ENCODE results near the gene CEP44. TPM values are rescaled to one million over a fixed set of nuclear protein-coding genes. Genes with fewer than 3 reads are reported as not detected.
"Not testable (repeated sequence)": the region's sequence is repeated elsewhere in the genome, so short reads cannot be mapped to it uniquely, and the experiment has no call there.

The CEP44 gene
- total and polyA plus RNA-seq, 4 donors: 5.1 to 49.5 (median 11.7) TPM

GRCh38 chr4:174378951-174379350, 95.2 kb downstream of the CEP44 start:
- no peak for TF ChIP-seq CTCF (IDR thresholded peaks at IDR 0.05; ENCODE audit: control extremely low read depth, extremely low read depth)
- WGBS, 2 donors: 81 to 95% methylated on average over 2 of the region's 2 CpGs

GRCh38 chr4:174380206-174380605, 96.5 kb downstream of the CEP44 start:
- ATAC-seq (ENCODE audit: insufficient read depth, low FRiP score); H3K9me3 ChIP-seq (ENCODE audit: control insufficient read depth in 4 of 4, insufficient read depth in 3 of 4, low read length in 3 of 4); H3K27ac ChIP-seq (ENCODE audit: low read depth in 1 of 2, low read length in 1 of 2); H3K36me3 ChIP-seq (ENCODE audit: control insufficient read depth in 4 of 4, insufficient read depth in 4 of 4, low read length in 4 of 4); H3K9ac ChIP-seq (ENCODE audit: insufficient read depth in 1 of 2, low read length in 2 of 2); H3K4me1 ChIP-seq (ENCODE audit: control insufficient read depth in 5 of 5, insufficient read depth in 5 of 5, low read length in 5 of 5); DNase-seq; H3K4me3 ChIP-seq; H3K27me3 ChIP-seq (ENCODE audit: control insufficient read depth in 3 of 3, insufficient read depth in 3 of 3, low read length in 2 of 3): not testable (repeated sequence)
- 74 to 86% methylated on average over 4 of the region's 4 CpGs for WGBS, 2 donors

More at GRCh38 chr4:174378951-174379350, 95.2 kb downstream of the CEP44 start:
- ATAC-seq (ENCODE audit: insufficient read depth, low FRiP score) (no peak), DNase-seq (no peak)
- H3K4me3 ChIP-seq: no peak overlapping the region
- H3K9me3 ChIP-seq (ENCODE audit: control insufficient read depth in 4 of 4, insufficient read depth in 3 of 4, low read length in 3 of 4): no peaks in the 10 kb centered on the region
- H3K27ac ChIP-seq (ENCODE audit: low read depth in 1 of 2, low read length in 1 of 2): no peak overlapping the region
- H3K36me3 ChIP-seq (ENCODE audit: control insufficient read depth in 4 of 4, insufficient read depth in 4 of 4, low read length in 4 of 4): no peaks in the 10 kb centered on the region
- H3K27me3 ChIP-seq (ENCODE audit: control insufficient read depth in 3 of 3, insufficient read depth in 3 of 3, low read length in 2 of 3): no peaks in the 10 kb centered on the region
- no peak overlapping the region for H3K9ac ChIP-seq (ENCODE audit: insufficient read depth in 1 of 2, low read length in 2 of 2)
- H3K4me1 ChIP-seq (ENCODE audit: control insufficient read depth in 5 of 5, insufficient read depth in 5 of 5, low read length in 5 of 5): peaks cover 0 to 3% (median 0%) of the 10 kb centered on the region in 5 donors

GRCh38 chr4:174380699-174381439, 97.2 kb downstream of the CEP44 start:
- 83 to 90% methylated on average over 9 of the region's 9 CpGs for WGBS, 2 donors
- no peaks in the 10 kb centered on the region for H3K9me3 ChIP-seq (ENCODE audit: control insufficient read depth in 4 of 4, insufficient read depth in 3 of 4, low read length in 3 of 4)
- H3K9ac ChIP-seq (ENCODE audit: insufficient read depth in 1 of 2, low read length in 2 of 2): no peak overlapping the region
- no peak for TF ChIP-seq CTCF (IDR thresholded peaks at IDR 0.05; ENCODE audit: control extremely low read depth, extremely low read depth)
- no peak for DNase-seq
- no peak overlapping the region for H3K4me3 ChIP-seq
- no peak overlapping the region for H3K27ac ChIP-seq (ENCODE audit: low read depth in 1 of 2, low read length in 1 of 2)
- no peak for ATAC-seq (ENCODE audit: insufficient read depth, low FRiP score)
- H3K4me1 ChIP-seq (ENCODE audit: control insufficient read depth in 5 of 5, insufficient read depth in 5 of 5, low read length in 5 of 5): peaks cover 0 to 3% (median 0%) of the 10 kb centered on the region in 5 donors
- H3K36me3 ChIP-seq (ENCODE audit: control insufficient read depth in 4 of 4, insufficient read depth in 4 of 4, low read length in 4 of 4): no peaks in the 10 kb centered on the region
- H3K27me3 ChIP-seq (ENCODE audit: control insufficient read depth in 3 of 3, insufficient read depth in 3 of 3, low read length in 2 of 3): no peaks in the 10 kb centered on the region

GRCh38 chr4:174381440-174381800, 97.7 kb downstream of the CEP44 start:
- Histone ChIP-seq H3K27ac (ENCODE audit: low read depth in 1 of 2, low read length in 1 of 2) (no peak overlapping the region), H3K27me3 (ENCODE audit: control insufficient read depth in 3 of 3, insufficient read depth in 3 of 3, low read length in 2 of 3) (no peaks in the 10 kb centered on the region), H3K4me1 (ENCODE audit: control insufficient read depth in 5 of 5, insufficient read depth in 5 of 5, low read length in 5 of 5) (peaks cover 0 to 3% (median 0%) of the 10 kb centered on the region in 5 donors), H3K9ac (ENCODE audit: insufficient read depth in 1 of 2, low read length in 2 of 2) (no peak overlapping the region), H3K9me3 (ENCODE audit: control insufficient read depth in 4 of 4, insufficient read depth in 3 of 4, low read length in 3 of 4) (no peaks in the 10 kb centered on the region), H3K4me3 (no peak overlapping the region), H3K36me3 (ENCODE audit: control insufficient read depth in 4 of 4, insufficient read depth in 4 of 4, low read length in 4 of 4) (no peaks in the 10 kb centered on the region)
- WGBS, 2 donors: 38 to 46% methylated on average over 1 of the region's 1 CpG
- no peak for TF ChIP-seq CTCF (IDR thresholded peaks at IDR 0.05; ENCODE audit: control extremely low read depth, extremely low read depth)
- ATAC-seq (ENCODE audit: insufficient read depth, low FRiP score): no peak
- DNase-seq: no peak

Other genes starting within 250 kb of the CEP44 start
- 10 to 100 TPM; 26.6 to 48.0 TPM for gene FBXO8, start 244 bp upstream of the CEP44 start, total RNA-seq
- gene FBXO8, start 244 bp upstream of the CEP44 start, polyA plus RNA-seq: 10 to 100 TPM; 15.6 to 17.9 TPM
- 100 to 1,000 TPM in 1 of 2 donors, 10 to 100 TPM in 1; 48.4 to 144 TPM for gene HPGD, start 238.6 kb downstream of the CEP44 start, total RNA-seq
- 10 to 100 TPM; 19.8 to 32.3 TPM for gene HPGD, start 238.6 kb downstream of the CEP44 start, polyA plus RNA-seq